MM.1S (cell line): ENCODE data around the gene PLXND1.
"Not testable (repeated sequence)": the region's sequence is repeated elsewhere in the genome, so short reads cannot be mapped to it uniquely, and the experiment has no call there.

Experiments used
- CTCF ChIP-seq: fragments of 300-600 bp; sonication (generic); IDR thresholded peaks from 2 replicates; pipeline ENCODE4 v1.5.1; 2016; ENCODE audit warnings: antibody characterized with exemption, low read length, mixed read lengths
- EZH2 ChIP-seq: fragments of 300-600 bp; sonication (generic); optimal IDR thresholded peaks from 2 replicates; pipeline ENCODE3; 2017; ENCODE audit warnings: low read depth, mild to moderate bottlenecking, antibody characterized with exemption, low read length, mixed read lengths
- EZH2phosphoT487 ChIP-seq: fragments of 300-600 bp; sonication (generic); IDR thresholded peaks from 2 replicates; pipeline ENCODE4 v1.6.1; 2018; ENCODE audit warnings: antibody characterized with exemption, low read length

GRCh38 chr3:129545951-129546350 lies 60.5 kb downstream of the PLXND1 start:
- not testable (repeated sequence) for TF ChIP-seq EZH2phosphoT487, CTCF, EZH2
